LNCaP clone FGC (cell line): ENCODE data around the gene CSRP2.

ENCODE experiments used
- DNase-seq: peaks from one replicate; pipeline ENCODE4 v3.0.0-alpha.2; 2011; ENCODE audit warnings: low read depth
- H3K4me3 ChIP-seq: 2 replicates; pipeline ENCODE4 v1.5.1; 2011; ENCODE audit warnings: mild to moderate bottlenecking, low read depth, low read length, control low read depth
- CTCF ChIP-seq: IDR thresholded peaks from 2 replicates; pipeline ENCODE4 v1.5.1; 2012; ENCODE audit warnings: mild to moderate bottlenecking; ENCODE audit not compliant: control insufficient read depth, insufficient read depth; ENCODE audit errors: extremely low read depth

The CSRP2 gene

GRCh38 chr12:76874027-76874426 lies 4.8 kb downstream of the CSRP2 start:
- DNase-seq = no peak
- no peak overlapping the region for H3K4me3 ChIP-seq

GRCh38 chr12:76872415-76872814 lies 6.4 kb downstream of the CSRP2 start:
- no peak for TF ChIP-seq CTCF
- no peak for DNase-seq

More at GRCh38 chr12:76874027-76874426, 4.8 kb downstream of the CSRP2 start:
- no peak for TF ChIP-seq CTCF

GRCh38 chr12:76871742-76872141 lies 7.1 kb downstream of the CSRP2 start:
- no peak for DNase-seq
- no peak overlapping the region for H3K4me3 ChIP-seq
- no peak for TF ChIP-seq CTCF

More at GRCh38 chr12:76872415-76872814, 6.4 kb downstream of the CSRP2 start:
- H3K4me3 ChIP-seq = no peak overlapping the region

- no peak for TF ChIP-seq CTCF
- DNase-seq = no peak
- H3K4me3 ChIP-seq = no peak overlapping the region
Observed at GRCh38 chr12:76871082-76871481, 7.7 kb downstream of the CSRP2 start.

GRCh38 chr12:76866726-76867125 lies 12.1 kb downstream of the CSRP2 start:
- no peak for TF ChIP-seq CTCF
- DNase-seq = no peak
- no peak overlapping the region for H3K4me3 ChIP-seq

- DNase-seq = no peak
- H3K4me3 ChIP-seq = no peak overlapping the region
- no peak for TF ChIP-seq CTCF
Observed at GRCh38 chr12:76866151-76866567, 12.7 kb downstream of the CSRP2 start.

GRCh38 chr12:76864791-76865400 lies 13.9 kb downstream of the CSRP2 start:
- TF ChIP-seq CTCF = no peak
- DNase-seq = no peak
- no peak overlapping the region for H3K4me3 ChIP-seq
